ENCODE results near the gene PTGES2.
"Not testable (repeated sequence)": the region's sequence is repeated elsewhere in the genome, so short reads cannot be mapped to it uniquely, and the experiment has no call there.

Gene PTGES2

DNA sequence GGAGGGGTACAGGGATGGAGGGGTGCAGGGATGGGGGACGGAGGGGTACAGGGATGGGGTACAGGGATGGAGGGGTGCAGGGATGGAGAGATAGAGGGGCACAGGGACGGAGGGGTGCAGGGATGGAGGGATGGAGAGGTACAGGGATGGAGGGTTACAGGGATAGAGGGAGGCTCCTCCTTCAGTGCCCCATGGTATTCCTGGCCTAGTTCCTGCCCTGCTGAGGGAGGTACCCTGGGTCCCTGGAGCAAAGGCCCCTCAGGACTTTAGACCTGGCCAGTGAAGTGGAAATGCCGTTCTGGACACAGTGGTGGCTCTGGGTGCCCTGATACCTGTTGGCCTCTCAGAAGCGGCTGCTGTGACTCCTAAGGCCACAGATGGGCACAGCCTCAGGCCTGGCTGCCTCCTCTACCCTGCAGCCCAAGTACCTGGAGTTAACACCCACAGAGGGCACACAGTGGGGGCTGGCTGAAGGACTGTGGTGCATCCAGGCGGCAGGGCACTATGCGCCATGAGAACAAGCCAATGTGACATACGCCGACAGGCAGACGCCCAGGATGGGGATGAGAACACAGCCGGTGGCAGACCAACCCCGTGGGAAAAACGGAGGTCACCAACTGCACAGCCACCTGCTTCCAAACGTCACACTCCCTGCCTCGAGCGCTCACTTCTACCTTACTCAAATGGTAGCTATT, 8.4 kb downstream of the PTGES2 start:
- no peak for DNase-seq (ENCODE audit: low read depth in 2 of 2)

- DNase-seq (ENCODE audit: low read depth in 2 of 2): no peak
Measured at GRCh38 chr9:128118472-128118857, 9.1 kb downstream of the PTGES2 start.

DNA sequence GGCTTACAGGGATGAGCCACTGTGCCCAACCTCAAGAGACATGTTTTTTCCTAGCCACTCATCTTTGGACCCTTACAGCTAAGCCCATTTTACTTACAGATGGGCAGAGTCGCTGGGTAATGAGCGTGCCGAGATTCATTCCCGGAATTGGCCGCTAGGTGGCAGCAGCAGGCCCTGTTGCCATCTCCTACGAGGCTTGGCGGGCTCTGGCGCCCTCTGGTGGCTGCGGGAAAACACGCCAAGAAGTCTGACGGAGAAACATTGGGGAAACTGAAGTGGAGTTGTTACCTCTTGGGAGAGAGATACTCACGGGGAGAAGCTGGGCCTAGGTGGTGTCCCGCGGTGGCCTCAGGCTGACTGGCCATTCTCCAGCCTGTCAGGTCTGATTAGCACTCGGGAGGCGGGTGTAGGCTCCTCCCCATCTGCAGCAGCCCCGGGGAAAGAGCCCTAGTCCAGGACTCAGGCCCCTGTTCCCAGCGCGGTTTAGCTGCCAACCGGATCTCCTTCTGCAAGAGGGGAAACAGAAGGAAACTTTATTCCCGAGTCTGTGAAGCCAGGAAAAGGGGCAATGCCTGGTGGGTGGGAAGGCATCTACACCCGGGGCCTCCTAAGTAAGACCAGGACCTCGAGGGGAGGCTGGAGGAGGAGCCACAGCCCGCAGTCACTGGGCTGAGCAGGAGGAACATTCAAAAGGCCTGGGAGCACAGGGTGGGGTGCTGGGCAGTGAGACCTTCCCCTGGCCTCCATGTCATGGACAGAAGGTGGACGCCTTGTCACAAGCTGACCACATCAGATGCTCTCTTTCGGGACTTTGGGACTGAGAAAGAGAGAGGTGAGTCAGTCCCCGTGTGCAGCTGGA, 9.7 kb downstream of the PTGES2 start:
- peak; percentile 89 to 94 for DNase-seq (ENCODE audit: low read depth in 2 of 2)

DNA sequence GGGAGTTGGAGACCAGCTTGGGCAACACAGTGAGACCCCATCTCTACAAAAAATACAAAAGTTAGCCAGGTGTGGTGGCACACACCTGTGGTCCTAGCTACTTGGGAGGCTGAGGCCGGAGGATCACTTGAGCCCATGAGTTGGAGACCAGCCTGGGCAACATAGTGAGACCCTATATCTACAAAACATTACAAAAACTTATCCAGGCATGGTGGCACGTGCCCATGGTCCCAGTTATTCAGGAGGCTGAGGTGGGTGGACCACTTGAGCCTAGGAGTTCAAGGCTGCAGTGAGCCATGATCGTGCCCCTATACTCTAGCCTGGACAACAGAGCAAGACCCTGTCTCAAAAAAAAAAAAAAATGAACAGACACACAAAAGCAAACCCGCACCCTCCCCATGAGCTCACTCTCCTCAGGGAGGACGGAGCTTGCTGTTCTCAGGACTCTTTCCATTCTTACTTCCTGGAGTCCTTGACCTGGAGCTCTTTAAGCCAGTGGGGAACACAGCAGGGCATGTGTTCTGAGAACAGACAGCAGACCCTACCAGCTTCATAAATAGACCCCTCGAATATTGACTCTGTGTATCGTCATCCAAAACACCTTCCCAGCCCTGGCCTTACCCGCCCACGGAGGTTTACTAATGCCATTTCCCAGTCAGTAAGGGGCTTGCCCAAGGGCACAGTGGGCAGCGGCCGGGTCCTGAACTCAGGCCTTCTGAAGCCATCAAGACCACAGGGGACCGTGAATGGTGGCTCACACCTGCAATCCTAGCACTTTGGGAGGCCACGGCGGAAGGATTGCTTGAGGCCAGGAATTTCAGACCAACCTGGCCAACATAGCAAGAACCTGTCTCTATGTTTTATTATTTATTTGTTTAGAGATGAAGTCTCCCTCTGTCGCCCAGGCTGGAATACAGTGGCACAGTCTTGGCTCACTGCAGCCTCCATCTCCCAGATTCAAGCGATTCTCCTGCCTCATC, 11.1 kb downstream of the PTGES2 start:
- no peak for DNase-seq (ENCODE audit: low read depth in 2 of 2)

DNA sequence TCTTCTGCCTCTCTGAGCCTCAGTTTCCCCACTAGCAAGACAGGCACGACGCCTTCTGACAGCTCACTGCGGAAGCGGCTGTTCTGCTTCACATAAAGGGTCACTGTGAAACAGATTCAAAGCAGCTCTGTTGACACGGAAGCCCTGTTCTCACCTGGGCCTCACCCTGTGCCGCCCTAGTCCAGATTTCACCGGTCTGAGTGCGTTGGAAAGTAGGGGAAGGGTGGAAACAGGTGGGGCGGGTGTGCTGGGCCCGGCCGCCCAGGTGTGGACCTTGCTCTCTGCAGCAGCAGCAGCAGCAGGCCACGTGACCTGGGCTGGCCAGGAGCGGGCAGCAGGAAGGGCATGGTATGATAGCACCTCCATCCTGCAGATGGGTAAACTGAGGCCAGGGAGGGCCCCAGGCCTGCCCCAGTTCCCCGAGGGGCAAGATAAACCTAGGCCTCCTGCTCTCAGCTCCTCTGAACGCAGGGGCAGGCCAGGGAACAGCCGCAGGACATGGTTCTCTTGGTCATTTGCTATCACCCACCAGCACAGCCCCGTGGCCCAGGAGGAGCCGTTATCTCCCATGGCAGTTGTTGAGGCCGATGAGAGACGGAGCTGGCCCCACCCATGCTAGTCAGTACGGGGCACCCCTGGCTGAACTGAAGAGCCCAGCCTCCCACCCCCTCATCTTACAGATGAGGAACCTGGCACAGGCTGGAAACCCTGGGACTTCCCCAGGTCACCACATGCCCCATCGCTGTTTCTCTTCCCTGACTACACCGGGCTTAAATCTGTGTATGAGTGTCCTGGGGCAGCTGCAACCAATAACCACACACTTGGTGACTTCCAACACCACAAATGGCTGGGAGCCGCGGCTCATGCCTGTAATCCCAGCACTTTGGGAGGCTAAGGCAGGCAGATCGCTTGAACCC, 12.1 kb downstream of the PTGES2 start:
- no peak for DNase-seq (ENCODE audit: low read depth in 2 of 2)

DNA sequence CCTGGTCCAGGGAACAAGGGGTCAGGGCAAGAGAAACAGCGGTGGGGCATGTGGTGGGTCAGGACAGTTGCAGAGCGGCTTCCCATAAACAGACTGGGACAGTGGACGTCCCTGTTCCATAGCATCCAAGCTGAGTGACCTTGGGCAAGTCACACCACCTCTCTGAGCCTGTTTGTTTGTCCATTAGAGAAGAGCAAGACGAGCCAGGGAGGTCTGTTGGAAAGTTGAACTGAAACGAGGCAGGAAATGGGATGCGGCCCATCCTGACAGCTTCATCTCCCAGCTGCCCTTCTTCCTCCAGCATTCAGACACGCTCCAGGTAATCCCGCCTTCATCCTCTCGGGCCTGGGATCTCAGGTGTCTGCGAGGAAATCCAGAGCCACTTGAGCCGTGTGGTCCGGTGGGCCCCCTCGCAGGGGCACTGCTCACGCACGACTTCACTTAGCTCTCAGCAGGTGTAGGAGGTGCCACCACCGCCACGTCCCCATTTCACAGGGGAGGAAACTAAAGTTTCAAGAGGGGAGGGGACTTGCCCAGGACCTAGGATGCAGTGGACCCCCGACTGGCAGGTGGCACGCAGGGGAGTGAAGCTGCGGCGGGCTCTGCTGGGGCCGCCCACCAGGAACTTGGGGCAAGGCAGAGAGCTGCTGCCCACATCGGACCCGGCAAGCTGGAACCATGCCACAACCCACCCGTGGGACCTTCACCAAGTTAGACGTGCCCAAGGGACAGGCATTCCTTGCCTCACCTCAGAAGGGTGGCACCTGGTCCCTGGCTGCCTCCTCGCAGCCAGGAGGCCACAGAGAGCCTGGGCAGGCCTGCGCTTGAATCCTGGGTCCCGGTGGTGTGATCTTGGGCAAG, 13.0 kb downstream of the PTGES2 start:
- no peak for DNase-seq (ENCODE audit: low read depth in 2 of 2)

DNA sequence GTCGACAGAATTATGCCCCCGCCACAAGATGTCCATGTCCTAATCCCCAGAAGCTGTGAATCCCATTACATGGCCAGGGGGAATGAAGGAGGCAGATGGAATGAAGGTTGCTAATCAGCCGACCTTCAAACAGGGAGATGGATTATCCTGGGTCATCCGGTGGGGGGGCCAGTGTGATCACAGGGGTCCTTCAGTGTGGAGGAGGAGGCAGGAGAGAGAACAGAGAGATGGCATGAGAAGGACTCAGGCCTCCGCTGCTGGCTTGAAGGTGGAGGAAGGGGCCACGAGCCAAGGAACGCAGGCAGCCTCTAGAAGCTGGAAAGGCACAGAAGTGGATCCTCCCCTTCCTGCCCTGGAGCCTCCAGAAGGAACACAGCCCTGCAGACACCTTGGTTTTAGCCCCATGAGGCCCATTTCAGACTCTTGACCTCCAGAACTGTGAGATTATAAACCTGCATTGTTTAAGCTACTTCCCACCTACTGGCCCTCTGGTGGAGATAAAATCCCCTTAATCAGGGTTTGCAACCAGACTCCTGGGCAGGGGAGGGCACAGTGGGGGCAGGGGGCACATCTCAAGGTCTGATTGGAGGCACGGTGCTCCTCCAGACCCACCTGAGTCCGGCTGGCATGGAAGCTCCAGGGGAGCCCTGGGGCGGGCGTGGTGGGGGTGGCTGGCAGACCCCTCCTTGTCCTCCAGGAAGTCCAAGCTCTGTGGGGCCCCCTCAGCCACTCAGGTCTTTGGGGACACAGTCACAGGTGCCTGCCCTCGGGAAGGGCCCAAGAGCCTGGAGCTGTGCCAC, 13.8 kb downstream of the PTGES2 start:
- DNase-seq (ENCODE audit: low read depth in 2 of 2): no peak

GRCh38 chr9:128111726-128112125, 15.8 kb downstream of the PTGES2 start:
- DNase-seq (ENCODE audit: low read depth in 2 of 2): not testable (repeated sequence)

DNA sequence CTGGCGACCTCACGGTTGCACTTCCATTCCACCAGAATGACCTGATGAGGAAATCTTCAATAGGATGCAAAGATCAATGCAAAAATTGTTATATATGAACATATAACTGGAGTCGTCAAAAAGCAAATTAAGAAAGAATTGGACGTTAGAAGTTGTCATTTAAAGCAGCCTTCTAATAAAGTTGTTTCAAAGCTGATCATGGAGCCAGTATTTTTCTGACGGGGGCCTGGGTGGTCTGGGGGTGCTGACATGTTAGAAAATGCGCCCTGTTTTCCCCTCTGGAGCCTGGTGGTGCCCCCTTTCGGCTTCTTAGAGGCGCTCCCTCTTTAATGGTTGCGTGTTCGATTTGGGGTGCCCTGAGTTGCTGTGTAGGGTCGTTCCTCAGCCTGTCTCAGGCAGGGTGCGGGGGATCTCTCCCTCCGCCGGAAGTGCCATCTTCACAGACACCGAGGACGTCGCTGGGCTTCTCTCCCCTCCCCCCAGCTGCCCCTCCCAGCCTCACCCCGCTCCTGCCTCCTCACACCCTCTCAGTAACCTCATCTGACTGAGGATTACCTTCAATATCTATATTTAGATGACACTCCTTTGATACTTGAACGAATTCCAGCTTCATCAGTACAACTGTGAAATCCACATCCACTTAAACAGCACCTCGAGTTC, 18.3 kb downstream of the PTGES2 start:
- no peak for DNase-seq (ENCODE audit: low read depth in 2 of 2)

- DNase-seq (ENCODE audit: low read depth in 2 of 2): no peak
Measured at GRCh38 chr9:128108269-128109049, 19.1 kb downstream of the PTGES2 start.

GRCh38 chr9:128107468-128108268, 19.9 kb downstream of the PTGES2 start:
- no peak for DNase-seq (ENCODE audit: low read depth in 2 of 2)

DNA sequence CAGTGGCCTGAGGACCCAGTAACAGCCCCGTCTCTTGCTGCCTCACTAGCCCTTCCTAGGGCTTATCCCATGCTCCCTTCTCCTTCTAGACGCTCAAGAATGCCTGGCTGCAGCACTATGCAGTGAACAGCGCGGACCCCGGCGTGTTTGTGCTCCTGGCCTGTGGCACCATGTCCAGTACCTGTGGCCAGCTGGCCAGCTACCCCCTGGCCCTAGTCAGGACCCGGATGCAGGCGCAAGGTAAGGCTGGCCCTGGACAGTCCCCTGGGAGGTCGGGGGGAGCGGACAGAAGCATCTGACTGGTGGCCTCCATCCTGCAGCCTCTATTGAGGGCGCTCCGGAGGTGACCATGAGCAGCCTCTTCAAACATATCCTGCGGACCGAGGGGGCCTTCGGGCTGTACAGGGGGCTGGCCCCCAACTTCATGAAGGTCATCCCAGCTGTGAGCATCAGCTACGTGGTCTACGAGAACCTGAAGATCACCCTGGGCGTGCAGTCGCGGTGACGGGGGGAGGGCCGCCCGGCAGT, 20.5 kb downstream of the PTGES2 start:
- no peak for DNase-seq (ENCODE audit: low read depth in 2 of 2)

DNA sequence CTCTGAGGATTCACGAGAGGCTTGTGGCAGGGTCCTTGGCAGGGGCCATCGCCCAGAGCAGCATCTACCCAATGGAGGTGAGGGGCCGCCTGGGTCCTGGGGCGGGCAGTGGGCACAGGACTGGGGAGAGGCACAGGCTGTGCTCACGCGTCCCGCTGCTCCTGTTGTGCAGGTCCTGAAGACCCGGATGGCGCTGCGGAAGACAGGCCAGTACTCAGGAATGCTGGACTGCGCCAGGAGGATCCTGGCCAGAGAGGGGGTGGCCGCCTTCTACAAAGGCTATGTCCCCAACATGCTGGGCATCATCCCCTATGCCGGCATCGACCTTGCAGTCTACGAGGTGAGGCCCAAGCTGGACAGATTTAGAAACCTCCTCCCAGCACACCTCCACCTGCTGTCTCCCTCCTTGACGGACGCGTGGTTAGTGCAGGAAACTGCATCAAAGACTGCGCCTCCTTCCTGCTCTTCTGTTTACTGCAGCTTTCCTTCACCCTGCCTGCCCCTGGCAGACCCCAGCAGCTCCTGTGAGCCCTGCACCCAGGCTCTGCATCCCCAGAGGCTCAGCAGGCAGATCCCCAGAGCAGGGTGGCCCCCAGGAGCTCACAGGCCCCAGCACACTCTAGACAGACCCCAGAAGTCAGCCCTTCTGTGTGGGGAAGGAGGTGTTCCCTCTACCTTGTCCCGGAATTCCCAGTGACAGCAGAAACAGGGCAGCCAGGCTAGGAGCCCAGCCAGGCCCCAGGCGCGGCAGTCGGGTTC, 21.2 kb downstream of the PTGES2 start:
- no peak for DNase-seq (ENCODE audit: low read depth in 2 of 2)

- DNase-seq (ENCODE audit: low read depth in 2 of 2): no peak
Measured at GRCh38 chr9:128105538-128106175, 21.9 kb downstream of the PTGES2 start.

GRCh38 chr9:128104171-128104618, 23.3 kb downstream of the PTGES2 start:
- DNase-seq (ENCODE audit: low read depth in 2 of 2): no peak
